Ammon's horn (tissue), 1 donor: ENCODE results near the gene SLC12A5.

Experiments
- DNase-seq: peaks from one replicate; pipeline ENCODE4 v3.0.0-alpha.2; 2016; ENCODE audit warnings: low spot score

SLC12A5 gene

GRCh38 chr20:46056027-46056833, 27.2 kb downstream of the SLC12A5 start:
- DNase-seq: no peak

GRCh38 chr20:46056970-46057855, 28.2 kb downstream of the SLC12A5 start:
- no peak for DNase-seq

- peak; percentile 66 for DNase-seq
These were observed 29.0 kb downstream of the SLC12A5 start for GRCh38 chr20:46057856-46058598.

GRCh38 chr20:46058599-46059281, 29.7 kb downstream of the SLC12A5 start:
- no peak for DNase-seq

- DNase-seq: peak; percentile 65
These were observed 31.4 kb downstream of the SLC12A5 start for GRCh38 chr20:46060301-46060881.

- DNase-seq: no peak
These were observed 32.0 kb downstream of the SLC12A5 start for GRCh38 chr20:46060975-46061374.

GRCh38 chr20:46062151-46062550, 33.1 kb downstream of the SLC12A5 start:
- no peak for DNase-seq

- no peak for DNase-seq
These were observed 33.6 kb downstream of the SLC12A5 start for GRCh38 chr20:46062621-46063020.

- DNase-seq: no peak
These were observed 34.1 kb downstream of the SLC12A5 start for GRCh38 chr20:46063151-46063550.

GRCh38 chr20:46063652-46064054, 34.6 kb downstream of the SLC12A5 start:
- no peak for DNase-seq

- no peak for DNase-seq
These were observed 36.0 kb downstream of the SLC12A5 start for GRCh38 chr20:46065006-46065405.

GRCh38 chr20:46065691-46066090, 36.7 kb downstream of the SLC12A5 start:
- DNase-seq: no peak

GRCh38 chr20:46070215-46070900, 41.3 kb downstream of the SLC12A5 start:
- DNase-seq: no peak

GRCh38 chr20:46071573-46071972, 42.6 kb downstream of the SLC12A5 start:
- no peak for DNase-seq

GRCh38 chr20:46073024-46073423, 44.0 kb downstream of the SLC12A5 start:
- no peak for DNase-seq

GRCh38 chr20:46073443-46073842, 44.4 kb downstream of the SLC12A5 start:
- DNase-seq: no peak

- DNase-seq: no peak
These were observed 45.0 kb downstream of the SLC12A5 start for GRCh38 chr20:46074006-46074405.

GRCh38 chr20:46076806-46077205, 47.8 kb downstream of the SLC12A5 start:
- no peak for DNase-seq

- DNase-seq: no peak
These were observed 48.8 kb downstream of the SLC12A5 start for GRCh38 chr20:46077642-46078305.

- DNase-seq: peak; percentile 51
These were observed 49.9 kb downstream of the SLC12A5 start for GRCh38 chr20:46078954-46079353.
